SK-MEL-5 (cell line): ENCODE data around the gene DCAF11. TPM values are rescaled to one million over a fixed set of nuclear protein-coding genes. Genes with fewer than 3 reads are reported as not detected.
A peak's percentile ranks its signal among the peaks of the same experiment; 100 is the strongest.

ENCODE experiments used
- DNase-seq: peaks from one replicate; pipeline ENCODE4 v3.0.0-alpha.2; 2016; ENCODE audit warnings: low read depth, low spot score
- in situ Hi-C: cut with HindIII; loops from 2 replicates; pipeline ENCODE4 v1.10.0; 2016; ENCODE audit warnings: low sequenced_read_pairs, high pct_unique_total_duplicates, low pct_unique_long_range_greater_than_20kb
- total RNA-seq: library from RNA; depleted of rRNA; stranded (reverse); fragments of >200 nt; shearing (Covaris generic); gene quantifications from 2 replicates; pipeline ENCODE4 v1.2.3, GENCODE V29; 2014

DCAF11 gene
- total RNA-seq, 1 experiment from 2014 or later = 49.5 TPM

DNA sequence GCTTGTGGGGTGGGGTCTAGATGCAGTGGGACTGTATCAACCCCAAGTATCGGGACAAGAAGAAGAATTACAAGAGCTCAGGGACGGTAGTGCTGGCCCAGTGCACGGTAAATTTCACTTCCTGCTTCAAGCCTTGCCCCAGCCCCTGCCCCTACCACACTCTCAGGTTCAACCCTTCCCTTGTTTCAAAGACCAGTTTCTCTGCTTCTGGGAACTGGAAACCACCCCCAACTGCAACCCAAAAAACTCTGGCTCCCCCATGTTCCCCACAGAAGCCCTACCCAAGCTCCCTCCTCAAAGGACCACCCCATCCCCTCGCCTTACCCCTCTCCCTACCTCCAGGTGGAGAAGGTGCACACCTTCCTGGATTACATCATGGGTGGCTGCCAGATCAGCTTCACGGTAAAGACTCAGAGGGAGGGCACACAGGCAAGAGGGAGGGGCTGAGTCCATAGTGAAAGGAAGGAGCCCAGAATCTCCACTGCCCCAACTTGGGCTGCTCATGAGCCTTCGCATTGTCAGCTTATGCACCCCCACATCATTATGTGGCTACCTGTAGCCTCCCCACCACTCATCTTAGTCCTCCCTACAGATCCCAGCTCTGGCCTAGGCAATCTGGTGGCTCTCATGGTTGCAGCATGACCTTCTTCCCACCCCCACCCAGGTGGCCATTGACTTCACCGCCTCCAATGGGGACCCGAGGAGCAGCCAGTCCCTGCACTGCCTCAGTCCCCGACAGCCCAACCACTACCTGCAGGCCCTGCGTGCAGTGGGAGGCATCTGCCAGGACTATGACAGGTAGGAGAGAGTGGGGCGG is 38.9 kb upstream of the DCAF11 start:
- in situ Hi-C loops = no loop called here
- no peak for DNase-seq

DNA sequence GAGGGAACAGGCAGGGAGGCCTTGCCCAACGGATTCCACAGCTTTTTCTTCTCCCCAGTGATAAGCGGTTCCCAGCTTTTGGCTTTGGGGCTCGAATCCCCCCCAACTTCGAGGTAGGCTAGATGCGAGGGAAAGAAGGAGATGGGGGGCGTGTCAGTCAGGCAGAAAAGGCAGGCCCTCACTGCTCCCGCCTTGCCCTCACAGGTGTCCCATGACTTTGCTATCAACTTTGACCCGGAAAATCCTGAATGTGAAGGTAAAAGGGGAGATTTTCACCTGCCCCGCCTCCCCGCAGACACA is 38.3 kb upstream of the DCAF11 start:
- DNase-seq = no peak
- in situ Hi-C loops = no loop called here

DNA sequence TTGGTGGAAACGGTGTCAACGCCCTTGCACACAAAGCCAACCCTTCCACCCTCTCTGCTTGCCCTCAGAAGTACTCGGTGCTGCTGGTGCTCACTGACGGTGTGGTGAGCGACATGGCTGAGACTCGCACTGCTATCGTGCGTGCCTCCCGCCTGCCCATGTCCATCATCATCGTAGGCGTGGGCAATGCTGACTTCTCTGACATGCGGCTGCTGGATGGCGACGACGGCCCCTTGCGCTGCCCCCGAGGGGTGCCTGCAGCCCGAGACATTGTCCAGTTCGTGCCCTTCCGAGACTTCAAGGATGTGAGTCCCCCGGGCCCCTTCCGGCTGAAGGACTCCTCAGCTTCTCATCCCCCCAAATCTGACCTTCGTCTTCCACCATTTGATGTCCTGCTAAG is 37.5 kb upstream of the DCAF11 start:
- DNase-seq = no peak

DNA sequence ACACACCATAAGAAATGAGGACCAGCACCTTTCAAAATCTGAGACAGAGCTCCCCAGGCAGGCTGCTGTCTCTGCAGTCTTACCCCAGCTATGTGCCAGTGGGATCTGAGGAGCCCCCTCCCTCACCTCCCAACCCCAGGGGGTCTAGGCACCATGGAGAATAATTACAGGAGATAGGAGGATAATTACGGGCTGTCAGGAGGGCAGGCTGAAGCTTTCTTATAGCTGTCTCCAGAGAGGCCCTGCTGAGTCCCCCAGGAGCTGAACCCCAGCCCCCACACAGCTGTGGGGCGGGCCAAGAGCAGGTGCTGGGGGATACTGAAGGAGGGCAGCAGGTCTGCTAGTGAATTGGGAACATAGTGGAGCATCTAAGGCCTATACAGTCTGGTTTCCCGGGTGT is 36.4 kb upstream of the DCAF11 start:
- in situ Hi-C loops = no loop called here
- no peak for DNase-seq

More for the DNA sequence above, 37.5 kb upstream of the DCAF11 start:
- in situ Hi-C loops = no loop called here

DNA sequence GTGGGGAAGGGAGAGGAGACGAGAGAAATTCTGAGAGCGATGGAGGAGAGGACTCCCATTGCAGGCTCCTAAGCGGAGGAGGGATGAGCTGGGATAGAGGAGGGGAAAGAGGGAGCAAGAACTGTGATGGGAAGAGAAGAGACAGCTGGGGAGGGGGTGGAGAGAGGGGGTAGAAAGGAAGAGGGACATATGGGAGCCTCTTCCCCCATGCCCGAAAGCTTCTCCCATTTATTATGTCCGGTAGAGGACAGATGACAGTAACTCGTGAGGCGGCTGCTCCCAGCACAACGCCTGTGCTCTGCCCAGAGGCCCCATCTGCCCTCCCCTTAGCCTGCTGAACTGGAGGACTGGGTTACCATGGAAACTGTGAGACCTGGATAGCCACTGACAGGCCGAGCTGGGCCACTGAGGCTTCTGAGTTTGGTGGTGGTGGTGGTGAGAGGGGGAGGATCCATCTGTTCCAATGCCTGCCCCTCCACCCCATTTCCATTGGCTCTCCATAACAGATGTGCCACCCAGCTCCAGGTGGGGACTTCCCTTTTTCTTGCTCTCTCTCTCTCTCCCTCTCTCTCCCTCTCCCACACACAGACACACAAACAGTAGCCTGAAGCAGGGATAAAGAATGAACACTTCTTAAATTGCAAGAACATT is 35.0 kb upstream of the DCAF11 start:
- no peak for DNase-seq
- in situ Hi-C loops = no loop called here

DNA sequence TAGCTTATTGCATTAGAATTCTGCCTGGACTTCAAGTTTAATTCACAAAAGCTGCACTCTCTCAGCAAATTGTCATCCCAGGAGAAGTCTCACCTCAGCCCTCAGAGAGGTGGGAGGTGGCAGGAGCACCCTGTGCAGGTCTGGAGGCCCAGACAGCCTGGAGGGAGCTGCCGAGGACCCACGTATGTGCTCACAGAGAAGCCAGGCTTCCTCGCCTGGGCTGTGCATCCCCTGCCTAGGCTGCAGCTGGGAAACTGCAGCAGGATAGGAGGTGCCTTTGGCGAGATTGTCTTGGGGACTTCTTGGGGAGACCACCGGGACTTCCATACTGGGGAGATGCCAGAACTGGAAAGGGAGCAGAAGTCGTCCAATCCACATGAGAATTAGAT is 34.4 kb upstream of the DCAF11 start:
- in situ Hi-C loops = no loop called here
- no peak for DNase-seq

DNA sequence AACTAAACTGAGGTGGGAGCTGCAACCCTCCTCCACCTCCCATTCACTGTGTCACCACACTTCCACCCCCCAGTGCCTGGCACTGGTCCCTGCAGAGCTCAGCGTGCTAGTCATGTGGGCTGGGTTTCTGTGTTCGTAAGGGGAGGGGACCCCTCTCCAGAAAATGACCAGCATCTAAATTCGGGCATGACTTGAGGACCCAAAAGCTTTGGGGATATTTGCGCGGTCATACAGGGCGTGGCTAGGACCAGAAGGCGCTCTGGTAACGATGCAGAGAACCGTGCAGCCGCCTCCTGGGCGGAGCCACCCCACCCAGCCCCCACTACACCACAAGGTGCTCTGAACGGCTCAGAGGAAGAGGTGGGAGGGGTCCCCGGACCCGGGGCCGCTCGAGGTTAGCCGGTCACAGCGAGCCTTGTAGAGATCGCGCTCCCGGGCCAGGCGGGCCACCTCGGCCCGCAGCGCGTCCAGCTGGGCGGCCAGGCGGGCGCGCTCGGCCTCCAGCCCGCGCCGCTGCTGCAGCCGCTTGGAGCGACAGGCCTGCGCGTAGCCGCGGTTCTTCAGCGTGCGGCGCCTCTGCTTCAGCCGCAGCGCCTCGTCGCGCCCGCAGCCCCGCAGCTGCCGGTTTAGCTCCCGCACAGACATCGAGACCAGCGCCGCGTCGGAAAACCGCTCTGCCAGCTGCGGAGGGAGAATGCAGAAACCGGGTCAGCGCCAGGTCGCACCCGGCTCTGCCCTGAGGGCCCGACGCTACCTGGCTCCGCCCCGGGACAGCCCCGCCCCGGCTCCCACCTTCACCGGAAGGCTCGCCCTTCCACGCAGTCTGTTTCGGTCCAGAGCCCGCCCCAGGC is 33.5 kb upstream of the DCAF11 start:
- in situ Hi-C loops = no loop called here
- DNase-seq = peak; percentile 38

DNA sequence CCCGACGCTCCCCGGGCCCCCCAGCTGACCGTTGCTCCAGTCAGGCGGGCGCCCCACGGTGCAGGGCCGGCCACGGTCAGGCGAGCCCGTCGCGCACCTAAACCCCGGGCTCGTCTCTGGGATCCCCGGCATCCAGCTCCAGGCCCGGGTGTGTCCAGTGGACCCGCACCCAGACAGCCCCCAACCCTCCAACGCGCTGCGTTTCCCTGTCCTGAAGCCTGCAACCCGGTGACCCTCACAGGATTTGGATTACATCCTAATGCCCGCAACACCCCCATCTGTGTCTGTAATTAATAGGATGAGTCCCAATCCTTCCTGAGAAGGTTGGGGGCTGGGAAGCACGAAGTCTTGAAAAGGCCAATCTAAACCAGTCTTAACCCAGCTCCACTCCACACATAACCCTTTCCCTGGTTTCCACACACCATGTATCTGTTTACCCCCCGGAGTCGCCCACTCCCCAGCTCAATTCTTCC is 32.8 kb upstream of the DCAF11 start:
- DNase-seq = no peak
- in situ Hi-C loops = no loop called here

DNA sequence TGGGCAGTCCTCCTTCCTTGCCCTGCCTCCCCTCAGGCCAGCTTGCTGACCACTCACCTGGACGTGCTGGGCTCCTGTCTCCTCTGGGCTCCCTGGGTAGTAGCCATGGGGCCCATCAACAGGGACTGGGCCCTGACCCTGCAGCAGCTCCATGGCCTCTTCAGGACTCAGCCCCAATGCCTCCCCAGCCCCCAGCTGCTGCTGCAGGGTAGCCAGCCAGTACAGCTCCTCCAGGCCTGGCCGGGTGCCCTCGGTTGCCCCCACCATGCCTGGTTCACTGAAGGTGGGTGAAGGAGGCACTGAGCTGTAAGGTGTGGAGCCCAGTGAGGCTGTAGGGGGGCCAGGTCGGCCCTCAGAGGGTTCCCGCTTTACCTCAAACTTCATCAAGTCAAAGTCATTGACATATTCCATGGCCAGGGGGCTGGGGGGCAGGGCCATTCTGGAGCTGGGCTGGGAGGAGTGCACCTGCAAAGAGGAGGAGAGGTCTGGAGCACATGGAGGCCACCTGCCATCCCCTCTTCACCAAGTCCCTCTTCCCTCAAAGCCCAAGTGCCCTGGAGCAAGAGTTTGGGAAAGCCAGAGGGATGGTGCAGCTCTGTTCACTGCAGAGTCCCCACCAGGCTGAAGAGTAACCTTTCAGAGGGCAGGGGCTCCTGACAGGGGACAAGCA is 32.0 kb upstream of the DCAF11 start:
- in situ Hi-C loops = no loop called here
- no peak for DNase-seq

DNA sequence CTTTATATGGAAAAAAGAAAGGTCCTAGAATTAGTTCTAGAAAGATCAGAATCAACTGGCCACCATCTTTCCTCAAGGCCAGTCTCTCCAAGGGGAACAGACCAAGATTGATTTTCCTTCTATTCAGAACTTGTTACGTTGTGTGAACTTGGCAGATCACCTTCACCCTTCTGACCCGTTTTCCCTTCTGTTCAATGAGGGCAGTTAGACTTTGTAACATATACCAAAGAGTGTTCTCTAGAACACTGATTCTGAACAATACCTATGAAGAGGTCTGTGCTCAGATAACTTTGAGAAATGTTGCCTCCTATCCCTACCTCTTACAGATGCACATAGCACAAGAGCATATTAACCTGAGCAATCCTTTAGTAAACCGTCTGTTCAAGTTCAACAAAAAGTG is 31.1 kb upstream of the DCAF11 start:
- no peak for DNase-seq
- in situ Hi-C loops = no loop called here

DNA sequence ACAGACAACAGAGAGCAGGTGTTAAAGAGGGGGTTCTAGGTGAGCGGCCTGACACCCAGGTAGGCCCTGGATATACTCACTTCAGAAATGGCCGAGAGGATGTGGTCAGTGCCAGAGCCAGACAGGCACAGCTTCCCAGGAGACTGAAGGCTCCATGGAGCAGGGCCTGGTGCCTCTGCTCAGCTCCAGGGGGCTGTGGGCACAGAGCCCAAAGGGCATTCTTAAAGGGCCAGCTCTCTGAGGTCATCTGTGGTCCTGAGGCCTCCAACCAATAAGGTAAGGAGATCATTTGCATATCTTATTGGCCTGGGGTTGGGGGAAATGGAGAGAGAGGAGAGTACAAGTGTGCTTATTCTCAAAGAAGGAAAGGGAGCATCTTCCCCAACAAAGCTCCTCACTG is 30.1 kb upstream of the DCAF11 start:
- no peak for DNase-seq
- in situ Hi-C loops = no loop called here

DNA sequence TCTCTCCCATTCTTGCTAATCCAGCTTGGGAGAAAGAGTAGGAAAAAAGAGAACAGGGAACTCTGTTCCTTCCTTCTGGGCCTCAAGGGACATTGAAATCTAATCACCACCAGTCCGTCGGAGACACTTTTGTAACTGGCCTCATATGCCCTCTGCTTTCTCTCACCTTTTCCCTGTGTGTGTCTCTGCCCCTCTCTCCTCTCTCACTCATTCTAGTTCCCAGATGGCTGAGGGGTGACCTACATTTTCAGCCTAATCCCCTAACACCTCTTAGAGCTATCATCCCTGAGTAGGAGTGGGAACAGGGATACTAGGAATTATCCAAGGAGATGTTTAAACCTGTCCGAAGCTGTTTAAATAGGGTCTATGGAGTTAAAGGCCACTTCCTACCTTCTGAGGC is 29.4 kb upstream of the DCAF11 start:
- no peak for DNase-seq
- in situ Hi-C loops = no loop called here

DNA sequence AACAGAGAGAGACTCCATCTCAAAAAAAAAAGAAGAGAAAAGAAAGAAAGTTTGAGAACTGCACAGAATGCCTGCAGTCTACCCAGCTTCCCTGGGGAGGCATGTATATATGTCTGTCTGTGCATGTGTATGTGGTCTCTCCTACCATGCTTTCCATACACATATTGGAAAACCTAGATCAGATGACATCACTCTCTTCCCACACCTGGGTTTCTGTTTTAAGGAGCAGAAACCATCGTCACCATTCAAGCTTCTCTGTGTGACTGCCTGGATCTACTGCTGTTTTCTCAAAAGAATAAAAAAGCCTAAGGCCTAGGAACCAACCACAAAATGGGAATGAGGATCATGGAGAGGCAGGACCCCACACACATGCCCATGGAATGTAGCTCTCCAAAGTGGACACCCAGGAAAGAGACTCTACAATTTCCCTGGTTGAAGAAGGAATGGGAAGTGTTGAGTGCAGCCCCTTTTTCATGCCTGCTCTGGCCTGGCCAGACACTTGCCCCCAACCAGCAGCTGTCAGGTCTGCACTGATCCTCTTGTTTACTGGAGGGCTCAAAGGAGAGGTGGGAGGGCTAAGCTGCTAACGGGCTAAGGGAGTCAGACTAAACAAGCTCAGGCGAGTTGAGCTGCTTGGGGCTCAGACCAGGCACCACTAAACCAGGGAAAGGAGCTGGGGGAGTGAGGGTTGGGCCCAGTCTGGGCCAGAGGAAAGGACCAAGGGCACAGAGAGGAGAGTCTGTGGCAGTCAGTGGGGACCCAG is 28.2 kb upstream of the DCAF11 start:
- no peak for DNase-seq
- in situ Hi-C loops = no loop called here

DNA sequence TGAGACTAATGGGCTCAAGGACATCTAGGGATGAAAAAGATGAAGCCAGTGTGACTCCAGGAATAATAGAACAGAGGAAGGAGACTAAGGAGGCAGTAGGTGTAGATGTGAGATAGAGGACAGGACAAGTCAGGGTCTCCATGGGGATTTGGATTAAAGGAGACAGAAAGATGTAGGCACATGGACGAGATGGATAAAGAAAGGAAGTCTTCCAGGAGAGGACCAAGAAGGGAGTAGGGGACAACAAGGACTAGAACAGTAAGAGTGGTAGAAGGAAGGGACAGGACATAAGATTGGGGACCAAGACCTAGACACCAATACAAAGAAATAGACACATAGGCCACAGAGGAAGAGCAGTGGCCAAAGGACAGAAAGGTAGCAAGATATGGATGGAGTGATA is 27.6 kb upstream of the DCAF11 start:
- DNase-seq = no peak
- in situ Hi-C loops = no loop called here

DNA sequence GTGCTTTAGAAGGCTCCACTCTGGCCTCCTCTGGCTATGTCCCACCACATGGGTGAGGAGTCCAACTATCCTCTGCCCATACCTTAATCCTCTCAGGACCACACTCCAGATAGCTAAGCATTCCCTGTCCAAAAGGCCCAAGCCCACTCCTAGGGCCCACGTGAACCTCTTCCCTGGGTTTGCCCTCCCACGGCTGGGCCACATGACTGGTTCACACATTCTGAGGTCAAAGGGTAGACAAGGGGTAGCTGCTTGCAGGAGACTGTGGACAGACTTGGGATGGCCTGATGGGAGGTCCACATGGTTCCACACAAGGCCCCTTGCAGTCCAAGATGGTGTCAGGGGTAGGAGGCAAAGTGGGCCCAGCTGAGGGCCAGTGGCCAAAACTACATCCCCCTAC is 26.5 kb upstream of the DCAF11 start:
- in situ Hi-C loops = no loop called here
- DNase-seq = no peak

DNA sequence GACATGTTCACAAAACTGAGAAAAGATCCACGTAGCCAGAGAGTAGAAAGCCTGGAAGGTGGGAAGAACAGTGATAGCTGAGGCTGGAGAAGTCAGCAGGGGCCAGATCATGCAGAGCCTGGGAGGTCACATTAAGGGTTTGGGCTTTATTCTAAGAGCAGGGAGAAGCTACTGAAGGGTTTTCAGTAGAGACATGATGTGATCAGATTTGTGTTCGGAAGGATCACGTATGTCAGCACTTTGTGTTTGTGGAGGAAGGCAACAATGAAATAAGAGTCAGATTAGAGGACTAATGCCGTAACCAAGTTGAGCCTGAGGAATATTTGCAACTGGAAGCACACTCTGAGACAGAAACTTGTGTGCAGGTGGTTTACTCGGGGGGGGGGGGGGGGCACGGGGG is 24.7 kb upstream of the DCAF11 start:
- DNase-seq = no peak
- in situ Hi-C loops = no loop called here

DNA sequence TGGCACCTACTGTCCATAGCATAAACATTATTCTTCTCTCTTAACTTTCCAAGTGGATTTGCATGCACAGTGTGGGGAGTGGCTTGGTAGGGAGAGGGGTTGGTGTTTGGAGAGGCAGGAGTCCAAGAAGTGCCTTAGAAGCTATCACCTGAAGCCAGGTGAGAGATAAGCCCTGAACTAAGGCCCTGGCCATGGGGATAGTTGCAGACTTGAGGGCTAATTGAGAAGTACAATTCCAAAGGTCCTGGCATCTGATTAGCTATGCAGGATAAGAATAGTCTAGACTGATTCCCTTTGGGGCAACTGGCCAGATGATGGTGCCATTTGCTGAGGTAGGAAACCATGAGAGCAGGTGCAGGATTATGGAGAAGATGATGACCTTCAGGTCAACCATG is 22.5 kb upstream of the DCAF11 start:
- in situ Hi-C loops = no loop called here

More for the DNA sequence above, 22.5 kb upstream of the DCAF11 start:
- no peak for DNase-seq
